ENCODE results near the gene PRND. TPM values are rescaled to one million over a fixed set of nuclear protein-coding genes. Genes with fewer than 3 reads are reported as not detected.

PRND gene
- total and polyA plus RNA-seq, 2 of the 8 experiments (the other 6 are each of a cell fraction or from before 2014, with no cell fraction given), result 0.09 to 0.11 TPM

DNA sequence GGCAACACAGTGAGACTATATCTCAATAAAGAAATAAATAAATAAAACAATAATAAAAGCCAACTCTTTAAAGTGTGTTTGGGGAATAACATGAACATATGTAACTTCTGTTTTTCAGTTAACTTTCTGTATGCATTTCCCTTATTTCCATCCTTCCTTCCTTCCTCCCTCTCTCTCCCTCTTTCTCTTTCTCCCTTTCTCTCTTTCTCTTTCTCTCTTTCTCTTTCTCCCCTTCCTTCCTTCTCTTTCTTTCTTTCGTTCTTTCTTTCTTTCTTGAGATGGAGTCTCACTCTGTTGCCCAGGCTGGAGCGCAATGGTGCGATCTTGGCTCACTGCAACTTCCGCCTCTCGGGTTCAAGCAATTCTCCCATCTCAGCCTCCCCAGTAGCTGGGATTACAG lies 48.8 kb upstream of the PRND start:
- H3K27ac ChIP-seq (ENCODE audit: low read depth, low read length), result no peak overlapping the region
- no peaks in the 10 kb centered on the region for H3K79me2 ChIP-seq (ENCODE audit: control insufficient read depth in 1 of 2, insufficient read depth in 2 of 2, low read length in 2 of 2)
- H2BK5ac ChIP-seq (ENCODE audit: low read depth, low read length), result no peak overlapping the region
- no peak overlapping the region for H3K23ac ChIP-seq (ENCODE audit: insufficient read length)
- no peak overlapping the region for H3K14ac ChIP-seq (ENCODE audit: insufficient read length)
- H3K9ac ChIP-seq (replicated peaks in 1 of 4; ENCODE audit: extremely low read depth in 1 of 4, low read depth in 3 of 4, low read length in 3 of 4), result no peak overlapping the region
- no peak overlapping the region for H2BK120ac ChIP-seq (replicated peaks; ENCODE audit: low read depth, low read length)
- H3K36me3 ChIP-seq (ENCODE audit: control insufficient read depth in 2 of 4, insufficient read depth in 4 of 4, low read length in 3 of 4), result no peaks in the 10 kb centered on the region
- H2AK5ac ChIP-seq (ENCODE audit: low read depth, low read length), result no peak overlapping the region
- H3K4ac ChIP-seq (replicated peaks; ENCODE audit: insufficient read length, low read depth, low read length), result no peak overlapping the region
- H4K8ac ChIP-seq (ENCODE audit: extremely low read depth, insufficient read depth, low read length), result no peak overlapping the region
- ChIA-PET CTCF (ENCODE audit: partially characterized antibody) (interaction anchor here (1.0 kb wide), 1 partner anchor 18 kb away, joined by 3 read pairs; no protein-coding TSS in a partner anchor), POLR2A (ENCODE audit: partially characterized antibody) (interaction anchor here (1.2 kb wide), 1 partner anchor 9 kb away, joined by 4 read pairs; no protein-coding TSS in a partner anchor)
- no peak overlapping the region for H2BK12ac ChIP-seq (ENCODE audit: low read depth, low read length)
- H3K4me1 ChIP-seq (replicated peaks in 1 of 4; ENCODE audit: control insufficient read depth in 3 of 4, insufficient read depth in 4 of 4, low read length in 3 of 4), result peaks cover 0 to 7% (median 2%) of the 10 kb centered on the region in 4 experiments; a peak in 2 of 7 replicates
- H4K5ac ChIP-seq (ENCODE audit: insufficient read length, low read depth, low read length), result no peak overlapping the region
- 92% methylated on average over 5 of the region's 5 CpGs; no CpG with 5 or more reads in 1 of the 2 experiments for WGBS, 2 experiments (ENCODE audit: extremely low coverage in 1 of 2, insufficient coverage in 1 of 2, insufficient read length in 1 of 2, insufficient replicate concordance in 2 of 2, low coverage in 1 of 2, low lambda C conversion rate in 2 of 2, missing lambda C conversion rate in 1 of 2)
- DNase-seq (ENCODE audit: low read depth in 1 of 2, low spot score in 2 of 2) (no peak), FAIRE-seq (no peak)
- no peak overlapping the region for H4K91ac ChIP-seq (replicated peaks; ENCODE audit: insufficient read length, low read length)
- no peaks in the 10 kb centered on the region for H4K20me1 ChIP-seq (replicated peaks in 1 of 2; ENCODE audit: control insufficient read depth in 1 of 2, insufficient read depth in 2 of 2, low read length in 2 of 2)
- no peak overlapping the region for H3K4me3 ChIP-seq (ENCODE audit: extremely low read depth in 1 of 4, insufficient read depth in 2 of 4, low read depth in 3 of 4, low read length in 4 of 4)
- H2BK20ac ChIP-seq (ENCODE audit: low read length), result no peak overlapping the region
- no peak overlapping the region for H2AFZ ChIP-seq (ENCODE audit: low read length)
- no peaks in the 10 kb centered on the region for H3K79me1 ChIP-seq (ENCODE audit: low read depth, low read length)
- TF ChIP-seq, protein P1, sequence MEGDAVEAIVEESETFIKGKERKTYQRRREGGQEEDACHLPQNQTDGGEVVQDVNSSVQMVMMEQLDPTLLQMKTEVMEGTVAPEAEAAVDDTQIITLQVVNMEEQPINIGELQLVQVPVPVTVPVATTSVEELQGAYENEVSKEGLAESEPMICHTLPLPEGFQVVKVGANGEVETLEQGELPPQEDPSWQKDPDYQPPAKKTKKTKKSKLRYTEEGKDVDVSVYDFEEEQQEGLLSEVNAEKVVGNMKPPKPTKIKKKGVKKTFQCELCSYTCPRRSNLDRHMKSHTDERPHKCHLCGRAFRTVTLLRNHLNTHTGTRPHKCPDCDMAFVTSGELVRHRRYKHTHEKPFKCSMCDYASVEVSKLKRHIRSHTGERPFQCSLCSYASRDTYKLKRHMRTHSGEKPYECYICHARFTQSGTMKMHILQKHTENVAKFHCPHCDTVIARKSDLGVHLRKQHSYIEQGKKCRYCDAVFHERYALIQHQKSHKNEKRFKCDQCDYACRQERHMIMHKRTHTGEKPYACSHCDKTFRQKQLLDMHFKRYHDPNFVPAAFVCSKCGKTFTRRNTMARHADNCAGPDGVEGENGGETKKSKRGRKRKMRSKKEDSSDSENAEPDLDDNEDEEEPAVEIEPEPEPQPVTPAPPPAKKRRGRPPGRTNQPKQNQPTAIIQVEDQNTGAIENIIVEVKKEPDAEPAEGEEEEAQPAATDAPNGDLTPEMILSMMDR (IDR thresholded peaks at IDR 0.05; ENCODE audit: control extremely low read depth in 1 of 3, insufficient read depth in 1 of 3, low read depth in 1 of 3, low read length in 3 of 3), result no peak
- TF ChIP-seq POU5F1 (IDR thresholded peaks at IDR 0.05; ENCODE audit: low read depth, low read length) (no peak), BACH1 (IDR thresholded peaks at IDR 0.05; ENCODE audit: low read length) (no peak), NANOG (IDR thresholded peaks at IDR 0.05; ENCODE audit: insufficient read depth, low read depth, low read length, poor library complexity, severe bottlenecking) (no peak)
- TF ChIP-seq, protein P2, sequence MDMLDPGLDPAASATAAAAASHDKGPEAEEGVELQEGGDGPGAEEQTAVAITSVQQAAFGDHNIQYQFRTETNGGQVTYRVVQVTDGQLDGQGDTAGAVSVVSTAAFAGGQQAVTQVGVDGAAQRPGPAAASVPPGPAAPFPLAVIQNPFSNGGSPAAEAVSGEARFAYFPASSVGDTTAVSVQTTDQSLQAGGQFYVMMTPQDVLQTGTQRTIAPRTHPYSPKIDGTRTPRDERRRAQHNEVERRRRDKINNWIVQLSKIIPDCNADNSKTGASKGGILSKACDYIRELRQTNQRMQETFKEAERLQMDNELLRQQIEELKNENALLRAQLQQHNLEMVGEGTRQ (IDR thresholded peaks at IDR 0.05; ENCODE audit: low read length), result no peak
- no peak overlapping the region for H3K56ac ChIP-seq (replicated peaks; ENCODE audit: insufficient read length, low read depth, low read length)
- no peak overlapping the region for H3K4me2 ChIP-seq (ENCODE audit: insufficient read depth in 1 of 2, low read depth in 2 of 2, low read length in 2 of 2)
- H3K27me3 ChIP-seq (replicated peaks in 1 of 4; ENCODE audit: control insufficient read depth in 3 of 4, extremely low read depth in 1 of 4, insufficient read depth in 3 of 4, low read length in 3 of 4), result no peaks in the 10 kb centered on the region
- H3K18ac ChIP-seq (ENCODE audit: extremely low read depth, low read length), result no peak overlapping the region
- no peaks in the 10 kb centered on the region for H3K9me3 ChIP-seq (ENCODE audit: insufficient read depth in 2 of 2, low read depth in 1 of 2, low read length in 1 of 2)
- H2BK15ac ChIP-seq (ENCODE audit: low read length), result no peak overlapping the region
- no peaks in the 10 kb centered on the region for H3K23me2 ChIP-seq (ENCODE audit: low read depth, low read length)
